ENCODE data around the gene FGG. TPM values are rescaled to one million over a fixed set of nuclear protein-coding genes. Genes with fewer than 3 reads are reported as not detected.

FGG gene
- total and polyA plus RNA-seq, 2 of the 13 experiments (the other 11 are each of a cell fraction or from before 2014, with no cell fraction given) = 1,037 to 2,423 TPM

DNA sequence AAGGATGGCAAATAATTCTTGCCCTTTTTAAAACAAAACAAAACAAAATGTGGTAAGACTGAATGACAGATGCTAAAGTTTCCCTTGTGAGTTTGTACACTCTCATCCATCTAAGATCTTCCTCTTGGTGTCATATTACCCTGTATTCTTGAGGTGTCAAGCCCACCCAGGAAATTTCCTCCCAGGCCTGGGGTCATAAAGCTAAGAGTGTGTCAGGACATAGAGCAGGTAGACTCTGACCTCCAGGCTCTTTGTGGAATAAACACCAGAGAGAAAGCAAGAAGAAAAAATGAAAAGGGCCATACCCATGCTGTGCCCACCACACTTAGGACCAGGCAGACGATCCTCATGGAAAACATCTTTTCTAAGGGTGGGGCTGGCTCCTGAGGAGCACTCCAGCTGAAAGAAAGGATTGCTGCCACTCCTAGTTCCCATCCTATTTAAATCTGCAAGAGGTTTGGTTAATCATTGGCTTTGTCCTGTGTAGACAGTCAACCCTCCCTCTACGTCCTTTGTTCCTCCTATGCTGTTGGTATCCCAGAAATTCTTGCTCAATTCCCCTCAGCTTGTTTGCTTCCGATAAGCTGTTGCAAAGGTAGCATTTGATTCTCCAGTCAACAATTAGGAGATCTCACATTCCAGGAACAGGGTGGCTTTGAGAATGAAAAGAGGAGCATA, 22.0 kb downstream of the FGG start, which contains the start of gene FGA (continued):
- TF ChIP-seq LRRFIP1 (CRISPR knock-in tag; conservative IDR thresholded peaks at IDR 0.05) = no peak
- TF ChIP-seq, protein P1, sequence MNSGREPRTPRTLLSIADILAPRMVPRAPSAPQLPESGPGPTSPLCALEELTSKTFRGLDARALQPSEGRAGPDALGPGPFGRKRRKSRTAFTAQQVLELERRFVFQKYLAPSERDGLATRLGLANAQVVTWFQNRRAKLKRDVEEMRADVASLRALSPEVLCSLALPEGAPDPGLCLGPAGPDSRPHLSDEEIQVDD (CRISPR knock-in tag; IDR thresholded peaks at IDR 0.05; ENCODE audit: borderline replicate concordance) = no peak
- TF ChIP-seq ZNF709 (CRISPR knock-in tag; IDR thresholded peaks at IDR 0.05) = no peak
- TF ChIP-seq MTA3 (CRISPR knock-in tag; IDR thresholded peaks at IDR 0.05) = no peak
- no peak for TF ChIP-seq NAIF1 (CRISPR knock-in tag; IDR thresholded peaks at IDR 0.05; ENCODE audit: borderline replicate concordance)
- TF ChIP-seq NCOR1 (IDR thresholded peaks at IDR 0.05; ENCODE audit: borderline replicate concordance, low read length) = peak; percentile 96; the same call in 1 of the 2 replicates
- TF ChIP-seq ZNF383 (CRISPR knock-in tag; IDR thresholded peaks at IDR 0.05; ENCODE audit: borderline replicate concordance) = no peak
- TF ChIP-seq ELF4 (CRISPR knock-in tag; IDR thresholded peaks at IDR 0.05; ENCODE audit: borderline replicate concordance) = 0 out of 2 replicates have a peak, but pooled peaks have one; percentile 56
- no peak for TF ChIP-seq ZNF407 (CRISPR knock-in tag; IDR thresholded peaks at IDR 0.05; ENCODE audit: not compliant biosample characterization)
- TF ChIP-seq, protein P2, sequence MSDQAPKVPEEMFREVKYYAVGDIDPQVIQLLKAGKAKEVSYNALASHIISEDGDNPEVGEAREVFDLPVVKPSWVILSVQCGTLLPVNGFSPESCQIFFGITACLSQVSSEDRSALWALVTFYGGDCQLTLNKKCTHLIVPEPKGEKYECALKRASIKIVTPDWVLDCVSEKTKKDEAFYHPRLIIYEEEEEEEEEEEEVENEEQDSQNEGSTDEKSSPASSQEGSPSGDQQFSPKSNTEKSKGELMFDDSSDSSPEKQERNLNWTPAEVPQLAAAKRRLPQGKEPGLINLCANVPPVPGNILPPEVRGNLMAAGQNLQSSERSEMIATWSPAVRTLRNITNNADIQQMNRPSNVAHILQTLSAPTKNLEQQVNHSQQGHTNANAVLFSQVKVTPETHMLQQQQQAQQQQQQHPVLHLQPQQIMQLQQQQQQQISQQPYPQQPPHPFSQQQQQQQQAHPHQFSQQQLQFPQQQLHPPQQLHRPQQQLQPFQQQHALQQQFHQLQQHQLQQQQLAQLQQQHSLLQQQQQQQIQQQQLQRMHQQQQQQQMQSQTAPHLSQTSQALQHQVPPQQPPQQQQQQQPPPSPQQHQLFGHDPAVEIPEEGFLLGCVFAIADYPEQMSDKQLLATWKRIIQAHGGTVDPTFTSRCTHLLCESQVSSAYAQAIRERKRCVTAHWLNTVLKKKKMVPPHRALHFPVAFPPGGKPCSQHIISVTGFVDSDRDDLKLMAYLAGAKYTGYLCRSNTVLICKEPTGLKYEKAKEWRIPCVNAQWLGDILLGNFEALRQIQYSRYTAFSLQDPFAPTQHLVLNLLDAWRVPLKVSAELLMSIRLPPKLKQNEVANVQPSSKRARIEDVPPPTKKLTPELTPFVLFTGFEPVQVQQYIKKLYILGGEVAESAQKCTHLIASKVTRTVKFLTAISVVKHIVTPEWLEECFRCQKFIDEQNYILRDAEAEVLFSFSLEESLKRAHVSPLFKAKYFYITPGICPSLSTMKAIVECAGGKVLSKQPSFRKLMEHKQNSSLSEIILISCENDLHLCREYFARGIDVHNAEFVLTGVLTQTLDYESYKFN (CRISPR knock-in tag; conservative IDR thresholded peaks at IDR 0.05) = peak; percentile 95
- peak; percentile 79 for TF ChIP-seq HNF4G (IDR thresholded peaks at IDR 0.05; ENCODE audit: borderline replicate concordance, low read depth, low read length)
- 0 out of 2 replicates have a peak, but pooled peaks have one; percentile 51 for TF ChIP-seq HNF4G (CRISPR knock-in tag; IDR thresholded peaks at IDR 0.05; ENCODE audit: borderline replicate concordance, low read depth)
- peak; percentile 99 for TF ChIP-seq FOXO1 (CRISPR knock-in tag; IDR thresholded peaks at IDR 0.05)

Measured in HepG2 (cell line).